Ovary (tissue), 3 donors: ENCODE results near the gene DHRS7B.

Source experiments
- CTCF ChIP-seq, 3 donors: fragments of 450-650 bp in 2 of 3; fragments of 200-600 bp in 1 of 3; IDR thresholded peaks; one replicate each; pipeline versions ENCODE4 v1.5.1 to v1.8.0; 2016 to 2022; ENCODE audit warnings: antibody characterized with exemption in 3 of 3, mild to moderate bottlenecking in 1 of 3
- EP300 ChIP-seq: sonication (generic); formaldehyde crosslinking; IDR thresholded peaks from one replicate; pipeline ENCODE4 v1.6.1; 2017; ENCODE audit warnings: antibody characterized with exemption
- POLR2A ChIP-seq: fragments of 450-650 bp; IDR thresholded peaks from one replicate; pipeline ENCODE4 v1.6.1; 2017; ENCODE audit warnings: antibody characterized with exemption, mild to moderate bottlenecking, moderate library complexity
- donor health status: DM: no; HTN: no; CAD: no.

GRCh38 chr17:21200590-21201297 lies 74.0 kb downstream of the DHRS7B start:
- TF ChIP-seq CTCF (IDR thresholded peaks at IDR 0.05) (no peak), EP300 (no peak), POLR2A (no peak)
